ENCODE measurements around the gene NRIP3. TPM values are rescaled to one million over a fixed set of nuclear protein-coding genes. Genes with fewer than 3 reads are reported as not detected.
"Not testable (repeated sequence)": the region's sequence is repeated elsewhere in the genome, so short reads cannot be mapped to it uniquely, and the experiment has no call there.

The NRIP3 gene
- total RNA-seq, 1 experiment from 2014 or later = 2.1 TPM

- H3K27me3 ChIP-seq (ENCODE audit: insufficient read depth, low read depth) = no peaks in the 10 kb centered on the region
- ChIA-PET POLR2A (ENCODE audit: unreplicated experiment) (no interaction called here), CTCF (interaction anchor here (0.7 kb wide), 1 partner anchor 124 kb away, joined by 3 read pairs; no protein-coding TSS in a partner anchor)
- H3K9me3 ChIP-seq (ENCODE audit: insufficient read depth, low read depth) = no peaks in the 10 kb centered on the region
- no peak overlapping the region for H3K4me2 ChIP-seq
- no peaks in the 10 kb centered on the region for H4K20me1 ChIP-seq (ENCODE audit: insufficient read depth)
- H3K27ac ChIP-seq = no peak overlapping the region
- H3K4me1 ChIP-seq (replicated peaks; ENCODE audit: insufficient read depth) = no peaks in the 10 kb centered on the region
- no peaks in the 10 kb centered on the region for H3K79me2 ChIP-seq (ENCODE audit: low read depth)
- no TSS peak for BruUV-seq (replicated peaks)
- intact Hi-C loops (cut with micrococcal nuclease; ENCODE audit: unreplicated experiment) = no loop called here
- no peak overlapping the region for H2AFZ ChIP-seq
- no peak overlapping the region for H3K4me3 ChIP-seq
- TF ChIP-seq CTCF (conservative IDR thresholded peaks at IDR 0.05) (no peak), EZH2 (IDR thresholded peaks at IDR 0.05; ENCODE audit: low read depth) (no peak)
- no peaks in the 10 kb centered on the region for H3F3A ChIP-seq (ENCODE audit: insufficient read depth, low read depth)
- no peaks in the 10 kb centered on the region for H3K9me2 ChIP-seq (ENCODE audit: insufficient read depth)
- no peaks in the 10 kb centered on the region for H3K36me3 ChIP-seq (ENCODE audit: low read depth)
- DNase-seq = no peak
Observed at GRCh38 chr11:9013373-9013772, 9.6 kb upstream of the NRIP3 start.

GRCh38 chr11:9009538-9009937 is 5.7 kb upstream of the NRIP3 start:
- H2AFZ ChIP-seq; H3K79me2 ChIP-seq (ENCODE audit: low read depth); POLR2A ChIA-PET (ENCODE audit: unreplicated experiment); H3F3A ChIP-seq (ENCODE audit: insufficient read depth, low read depth); H3K4me1 ChIP-seq (replicated peaks; ENCODE audit: insufficient read depth); intact Hi-C loops (cut with micrococcal nuclease; ENCODE audit: unreplicated experiment); H3K4me3 ChIP-seq; CTCF ChIA-PET; H3K27ac ChIP-seq; H3K36me3 ChIP-seq (ENCODE audit: low read depth); H4K20me1 ChIP-seq (ENCODE audit: insufficient read depth); H3K9me3 ChIP-seq (ENCODE audit: insufficient read depth, low read depth); H3K9me2 ChIP-seq (ENCODE audit: insufficient read depth); H3K27me3 ChIP-seq (ENCODE audit: insufficient read depth, low read depth); BruUV-seq (replicated peaks); DNase-seq; H3K4me2 ChIP-seq: not testable (repeated sequence)

GRCh38 chr11:9008661-9009060 is 4.9 kb upstream of the NRIP3 start:
- no TSS peak for BruUV-seq (replicated peaks)
- no peaks in the 10 kb centered on the region for H3K9me3 ChIP-seq (ENCODE audit: insufficient read depth, low read depth)
- no peak for TF ChIP-seq EZH2 (IDR thresholded peaks at IDR 0.05; ENCODE audit: low read depth)
- no peak for TF ChIP-seq CTCF (conservative IDR thresholded peaks at IDR 0.05)
- H3K4me2 ChIP-seq = no peak overlapping the region
- no peaks in the 10 kb centered on the region for H3K9me2 ChIP-seq (ENCODE audit: insufficient read depth)
- no peaks in the 10 kb centered on the region for H3K4me1 ChIP-seq (replicated peaks; ENCODE audit: insufficient read depth)
- H3K79me2 ChIP-seq (ENCODE audit: low read depth) = no peaks in the 10 kb centered on the region
- H2AFZ ChIP-seq = no peak overlapping the region
- no peak overlapping the region for H3K27ac ChIP-seq
- no peaks in the 10 kb centered on the region for H3F3A ChIP-seq (ENCODE audit: insufficient read depth, low read depth)
- H4K20me1 ChIP-seq (ENCODE audit: insufficient read depth) = no peaks in the 10 kb centered on the region
- H3K27me3 ChIP-seq (ENCODE audit: insufficient read depth, low read depth) = peaks cover 10% of the 10 kb centered on the region
- no peaks in the 10 kb centered on the region for H3K36me3 ChIP-seq (ENCODE audit: low read depth)
- H3K4me3 ChIP-seq = no peak overlapping the region
- intact Hi-C loops (cut with micrococcal nuclease; ENCODE audit: unreplicated experiment) = no loop called here
- DNase-seq = no peak
- POLR2A ChIA-PET (ENCODE audit: unreplicated experiment) = no interaction called here
- CTCF ChIA-PET = no interaction called here

GRCh38 chr11:9008011-9008550 is 4.3 kb upstream of the NRIP3 start:
- H2AFZ ChIP-seq = no peak overlapping the region
- H3K4me3 ChIP-seq = no peak overlapping the region
- H3K36me3 ChIP-seq (ENCODE audit: low read depth) = no peaks in the 10 kb centered on the region
- H3F3A ChIP-seq (ENCODE audit: insufficient read depth, low read depth) = no peaks in the 10 kb centered on the region
- no peak overlapping the region for H3K4me2 ChIP-seq
- TF ChIP-seq CTCF (conservative IDR thresholded peaks at IDR 0.05) (no peak), EZH2 (IDR thresholded peaks at IDR 0.05; ENCODE audit: low read depth) (no peak)
- ChIA-PET CTCF (no interaction called here), POLR2A (ENCODE audit: unreplicated experiment) (no interaction called here)
- peaks cover 16% of the 10 kb centered on the region for H3K27me3 ChIP-seq (ENCODE audit: insufficient read depth, low read depth)
- intact Hi-C loops (cut with micrococcal nuclease; ENCODE audit: unreplicated experiment) = no loop called here
- no peaks in the 10 kb centered on the region for H3K9me3 ChIP-seq (ENCODE audit: insufficient read depth, low read depth)
- no TSS peak for BruUV-seq (replicated peaks)
- no peaks in the 10 kb centered on the region for H3K79me2 ChIP-seq (ENCODE audit: low read depth)
- DNase-seq = no peak
- H3K9me2 ChIP-seq (ENCODE audit: insufficient read depth) = no peaks in the 10 kb centered on the region
- H3K27ac ChIP-seq = no peak overlapping the region
- H4K20me1 ChIP-seq (ENCODE audit: insufficient read depth) = no peaks in the 10 kb centered on the region
- no peaks in the 10 kb centered on the region for H3K4me1 ChIP-seq (replicated peaks; ENCODE audit: insufficient read depth)
